HCT116 (cell line): ENCODE data around the gene TANC1. TPM values are rescaled to one million over a fixed set of nuclear protein-coding genes. Genes with fewer than 3 reads are reported as not detected.

ENCODE experiments used
- ATAC-seq: fragments of 200-7000 bp; cut with Tn5 transposase; 2 replicates; pipeline ENCODE4 v1.9.1; 2020; ENCODE audit warnings: mild to moderate bottlenecking, moderate library complexity
- BruUV-seq: library from RNA; stranded (reverse); fragments of 400-500 nt; replicated peaks from 2 replicates; lab custom pipeline; 2021; lab: Mats Ljungman, UMichigan
- CTCF ChIA-PET: fragments of 300-600 bp; sonication (Branson Sonifier 250); formaldehyde crosslinking; loops from one replicate; lab custom pipeline; 2021; ENCODE audit warnings: antibody characterized with exemption; lab: Charles Lee
- POLR2A ChIA-PET: fragments of 300-600, 350-600 bp; sonication (Branson Sonifier 250); formaldehyde crosslinking; loops from one replicate; lab custom pipeline; 2021; ENCODE audit warnings: antibody characterized with exemption; lab: Charles Lee
- RAD21 ChIA-PET, 2 experiments: fragments of 300-600 bp; sonication (Branson Sonifier 250); formaldehyde crosslinking; loops; one replicate each; lab custom pipeline; 2023; ENCODE audit warnings: low total read pairs in 2 of 2; ENCODE audit not compliant: uncharacterized antibody in 2 of 2, unreplicated experiment in 2 of 2, low non-redundant PET in 1 of 2; lab: Charles Lee
- DNase-seq: peaks from one replicate; pipeline ENCODE4 v3.0.0-alpha.2; 2010; ENCODE audit warnings: low read depth, low spot score
- H2AFZ ChIP-seq: fragments of 200-600 bp; shearing (Covaris generic), sonication (generic); 2 replicates; pipeline ENCODE4 v1.6.1; 2017; ENCODE audit warnings: low read depth, mixed run types, mixed read lengths, antibody characterized with exemption, low read length; ENCODE audit not compliant: poor library complexity, severe bottlenecking
- H3K27ac ChIP-seq: 2 replicates; pipeline ENCODE4 v1.5.1; 2012; ENCODE audit warnings: low read depth, low read length
- H3K27me3 ChIP-seq: fragments of 200-600 bp; sonication (generic); 2 replicates; pipeline ENCODE4 v1.6.1; 2016; ENCODE audit warnings: mixed run types, low read length, mixed read lengths; ENCODE audit not compliant: insufficient read depth
- H3K36me3 ChIP-seq, 2 experiments: fragments of 200-500 bp in 1 of 2; fragments of 200-600 bp in 1 of 2; sonication (Bioruptor generic) in 1 of 2; sonication (generic) in 1 of 2; 2 replicates each; pipeline versions ENCODE4 v1.5.1 to v1.6.1; 2014 to 2016; ENCODE audit warnings: low read length in 2 of 2, inconsistent platforms in 1 of 2, mixed read lengths in 1 of 2, mixed run types in 1 of 2; ENCODE audit not compliant: insufficient read depth in 2 of 2, control insufficient read depth in 1 of 2
- H3K4me1 ChIP-seq, 2 experiments: fragments of 200-600 bp in 1 of 2; sonication (generic) in 1 of 2; 2 replicates each; pipeline versions ENCODE4 v1.5.1 to v1.6.1; 2012 to 2017; ENCODE audit warnings: low read length in 2 of 2, inconsistent platforms in 1 of 2, mild to moderate bottlenecking in 1 of 2, mixed read lengths in 1 of 2, mixed run types in 1 of 2, moderate library complexity in 1 of 2; ENCODE audit not compliant: insufficient read depth in 2 of 2, control insufficient read depth in 1 of 2
- H3K4me2 ChIP-seq: fragments of 200-600 bp; sonication (generic); 2 replicates; pipeline ENCODE4 v1.6.1; 2017; ENCODE audit warnings: mixed run types, low read length, mixed read lengths
- H3K4me3 ChIP-seq, 2 experiments: fragments of 200-600 bp in 1 of 2; sonication (generic) in 1 of 2; replicated peaks in 1 of 2; 2 replicates each; pipeline ENCODE4 v1.5.1; 2011 to 2016; ENCODE audit warnings: low read length in 2 of 2, control low read depth in 1 of 2, low read depth in 1 of 2, mild to moderate bottlenecking in 1 of 2, mixed read lengths in 1 of 2, mixed run types in 1 of 2
- H3K79me2 ChIP-seq: fragments of 200-600 bp; sonication (generic); 2 replicates; pipeline ENCODE4 v1.6.1; 2017; ENCODE audit warnings: mild to moderate bottlenecking, mixed run types, low read length, moderate library complexity, mixed read lengths; ENCODE audit not compliant: insufficient read depth
- H3K9ac ChIP-seq: fragments of 200-600 bp; sonication (generic); 2 replicates; pipeline ENCODE4 v1.6.1; 2016; ENCODE audit warnings: low read length, mixed read lengths
- H3K9me2 ChIP-seq: fragments of 200-600 bp; sonication (generic), shearing (Covaris generic); 2 replicates; pipeline ENCODE4 v1.6.1; 2017; ENCODE audit warnings: mixed run types, mild to moderate bottlenecking, moderate library complexity; ENCODE audit not compliant: insufficient read depth
- H3K9me3 ChIP-seq, 2 experiments: fragments of 200-500 bp in 1 of 2; fragments of 200-600 bp in 1 of 2; sonication (Bioruptor generic) in 1 of 2; sonication (generic) in 1 of 2; 2 replicates each; pipeline ENCODE4 v1.6.1; 2014 to 2017; ENCODE audit warnings: low read length in 2 of 2, mixed read lengths in 2 of 2, inconsistent platforms in 1 of 2, low read depth in 1 of 2, mild to moderate bottlenecking in 1 of 2, mixed run types in 1 of 2, moderate library complexity in 1 of 2; ENCODE audit not compliant: control insufficient read depth in 1 of 2, insufficient read depth in 1 of 2
- H4K20me1 ChIP-seq: fragments of 200-600 bp; sonication (generic), shearing (Covaris generic); 2 replicates; pipeline ENCODE4 v1.6.1; 2017; ENCODE audit warnings: mixed run types, mild to moderate bottlenecking, moderate library complexity; ENCODE audit not compliant: insufficient read depth
- CEBPB ChIP-seq: IDR thresholded peaks from 2 replicates; pipeline ENCODE4 v1.6.1; 2012; ENCODE audit warnings: low read depth
- ELF1 ChIP-seq: IDR thresholded peaks from 2 replicates; pipeline ENCODE4 v1.6.1; 2012; ENCODE audit warnings: low read depth, borderline replicate concordance
- RAD21 ChIP-seq: IDR thresholded peaks from 2 replicates; pipeline ENCODE4 v1.6.1; 2012; ENCODE audit warnings: low read depth, mild to moderate bottlenecking
- SP1 ChIP-seq: IDR thresholded peaks from 2 replicates; pipeline ENCODE4 v1.6.1; 2012; ENCODE audit warnings: low read depth
- TCF7L2 ChIP-seq: IDR thresholded peaks from 2 replicates; pipeline ENCODE4 v1.7.0; 2011; ENCODE audit warnings: borderline replicate concordance, inconsistent platforms; ENCODE audit not compliant: insufficient read depth, insufficient read length; ENCODE audit errors: extremely low read depth
- intact Hi-C: fragments of 100-400 bp; cut with micrococcal nuclease; formaldehyde crosslinking; loops from 2 replicates; pipeline ENCODE4 v1.10.0; 2022
- total RNA-seq: library from RNA; stranded (reverse); gene quantifications from one replicate; pipeline ENCODE4 v1.2.1, GENCODE V29; 2021; ENCODE audit not compliant: unreplicated experiment

The TANC1 gene
- total RNA-seq, 1 experiment from 2014 or later: 15.1 TPM

- BruUV-seq: no TSS peak
- H3K27ac ChIP-seq: no peak overlapping the region
- POLR2A ChIA-PET: no interaction called here
- no peak overlapping the region for H3K4me2 ChIP-seq
- H3K79me2 ChIP-seq: no peaks in the 10 kb centered on the region
- H4K20me1 ChIP-seq: no peaks in the 10 kb centered on the region
- RAD21 ChIA-PET: no interaction called here
- no peaks in the 10 kb centered on the region for H3K9me3 ChIP-seq
- intact Hi-C loops: no loop called here
- TF ChIP-seq ELF1 (no peak), RAD21 (peak; percentile 13; the same call in 1 of the 2 replicates)
- H3K9ac ChIP-seq: no peak overlapping the region
- DNase-seq (no peak), ATAC-seq (no peak)
- peaks cover 4 to 5% of the 10 kb centered on the region in 2 experiments; a peak in 2 of 4 replicates for H3K36me3 ChIP-seq
- no peak overlapping the region for H2AFZ ChIP-seq
- H3K4me1 ChIP-seq: no peaks in the 10 kb centered on the region
- no peaks in the 10 kb centered on the region for H3K27me3 ChIP-seq
- CTCF ChIA-PET: no interaction called here
- no peaks in the 10 kb centered on the region for H3K9me2 ChIP-seq
- H3K4me3 ChIP-seq: no peak overlapping the region
Observed at GRCh38 chr2:159199761-159200465, 231.5 kb downstream of the TANC1 start.

GRCh38 chr2:159200498-159200897 is 232.1 kb downstream of the TANC1 start:
- no peak overlapping the region for H3K9ac ChIP-seq
- DNase-seq (no peak), ATAC-seq (no peak)
- no peaks in the 10 kb centered on the region for H3K79me2 ChIP-seq
- no peaks in the 10 kb centered on the region for H3K9me2 ChIP-seq
- peaks cover 4 to 5% of the 10 kb centered on the region in 2 experiments; a peak in 2 of 4 replicates for H3K36me3 ChIP-seq
- H3K4me3 ChIP-seq: no peak overlapping the region
- no TSS peak for BruUV-seq
- H3K4me2 ChIP-seq: no peak overlapping the region
- H2AFZ ChIP-seq: no peak overlapping the region
- CTCF ChIA-PET: no interaction called here
- no peaks in the 10 kb centered on the region for H3K4me1 ChIP-seq
- TF ChIP-seq TCF7L2: no peak
- TF ChIP-seq CEBPB: no peak
- no peak for TF ChIP-seq SP1
- RAD21 ChIA-PET: no interaction called here
- H4K20me1 ChIP-seq: no peaks in the 10 kb centered on the region
- no peak overlapping the region for H3K27ac ChIP-seq
- intact Hi-C loops: no loop called here
- POLR2A ChIA-PET: no interaction called here
- H3K27me3 ChIP-seq: no peaks in the 10 kb centered on the region
- no peaks in the 10 kb centered on the region for H3K9me3 ChIP-seq
